Colonic mucosa (tissue), 4 donors: ENCODE results near the gene TWIST2. TPM values are rescaled to one million over a fixed set of nuclear protein-coding genes. Genes with fewer than 3 reads are reported as not detected.

Experiments used
- DNase-seq: peaks from one replicate; pipeline ENCODE4 v3.0.0-alpha.2; 2020
- H3K27ac ChIP-seq: fragments of 200-600 bp; one replicate; pipeline ENCODE4 v1.8.0; 2021
- H3K27me3 ChIP-seq: fragments of 200-600 bp; one replicate; pipeline ENCODE4 v1.8.0; 2021
- H3K36me3 ChIP-seq: fragments of 200-600 bp; one replicate; pipeline ENCODE4 v1.8.0; 2021
- H3K4me1 ChIP-seq: fragments of 200-600 bp; one replicate; pipeline ENCODE4 v1.8.0; 2021; ENCODE audit warnings: mild to moderate bottlenecking
- H3K4me3 ChIP-seq: fragments of 200-600 bp; one replicate; pipeline ENCODE4 v1.8.0; 2021
- H3K9ac ChIP-seq, 2 donors: one replicate each; pipeline ENCODE4 v1.7.0; 2013; ENCODE audit warnings: control low read depth in 2 of 2, low read depth in 2 of 2, low read length in 2 of 2
- H3K9me3 ChIP-seq: fragments of 200-600 bp; one replicate; pipeline ENCODE4 v1.8.0; 2021
- intact Hi-C: fragments of 100-400 bp; cut with DNase I; formaldehyde crosslinking; loops from one replicate; pipeline ENCODE4 v1.14.1; 2022
- total RNA-seq, 2 donors: library from RNA; stranded (reverse); fragmentation: NEBNext Ultra II Directional in 1 of 2; extraction: Animal tissue kit (Norgen Biotek cat#: 25700) in 1 of 2; gene quantifications; one replicate each; pipeline ENCODE4 v1.2.1, GENCODE V29; 2021
- TF ChIP-seq, protein P1 (sequence below): fragments of 200-600 bp; IDR thresholded peaks from one replicate; pipeline ENCODE4 v1.8.0; 2022; ENCODE audit warnings: antibody characterized with exemption, mild to moderate bottlenecking
- donor health status: healthy.
- donor health status: DM: no; HTN: no; CAD: no.
- donor health status: DM: no; HTN: no; CAD: no.

TWIST2 gene
- total RNA-seq, 2 donors from 2014 or later, result 0.82 to 2.7 TPM

DNA sequence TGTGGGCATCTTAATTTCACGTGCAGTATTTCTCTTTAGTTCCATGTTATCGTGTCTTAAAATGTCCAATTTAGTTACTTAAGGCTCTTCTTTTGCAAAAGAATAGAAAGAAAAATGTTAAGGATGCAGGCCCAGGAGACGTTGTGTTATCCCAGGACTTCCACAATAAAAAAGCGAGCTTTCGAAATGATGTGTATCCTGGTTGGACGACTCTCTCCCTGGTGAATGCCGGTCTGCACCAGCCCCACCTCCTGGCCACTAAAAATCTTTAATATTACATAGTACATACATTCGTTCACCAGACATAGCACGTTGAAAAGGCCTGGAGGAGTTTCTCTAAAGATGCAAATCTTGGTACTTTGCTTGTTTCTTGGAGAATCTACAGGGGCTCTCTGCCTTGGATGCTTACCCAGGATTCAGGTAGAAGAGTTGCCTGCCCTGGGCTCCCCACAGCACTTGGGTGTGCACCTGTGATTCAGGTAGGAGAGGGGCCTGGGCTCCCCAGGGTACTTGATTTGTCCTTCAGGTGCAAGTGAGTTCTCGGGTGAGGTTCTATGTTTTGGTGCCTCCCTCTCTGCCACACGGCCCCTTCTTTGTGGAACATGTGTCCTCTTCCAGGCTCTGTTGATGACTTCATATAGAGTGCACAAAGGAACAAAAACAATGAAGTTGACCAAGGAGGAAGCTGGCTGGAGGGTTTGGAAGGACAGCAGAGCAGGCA lies 26.6 kb downstream of the TWIST2 start:
- no peak for DNase-seq
- Histone ChIP-seq H3K27ac (no peak overlapping the region), H3K4me1 (no peaks in the 10 kb centered on the region), H3K9me3 (no peaks in the 10 kb centered on the region), H3K36me3 (no peaks in the 10 kb centered on the region), H3K4me3 (no peak overlapping the region), H3K27me3 (no peaks in the 10 kb centered on the region), H3K9ac (no peak overlapping the region)
- TF ChIP-seq, protein P1, sequence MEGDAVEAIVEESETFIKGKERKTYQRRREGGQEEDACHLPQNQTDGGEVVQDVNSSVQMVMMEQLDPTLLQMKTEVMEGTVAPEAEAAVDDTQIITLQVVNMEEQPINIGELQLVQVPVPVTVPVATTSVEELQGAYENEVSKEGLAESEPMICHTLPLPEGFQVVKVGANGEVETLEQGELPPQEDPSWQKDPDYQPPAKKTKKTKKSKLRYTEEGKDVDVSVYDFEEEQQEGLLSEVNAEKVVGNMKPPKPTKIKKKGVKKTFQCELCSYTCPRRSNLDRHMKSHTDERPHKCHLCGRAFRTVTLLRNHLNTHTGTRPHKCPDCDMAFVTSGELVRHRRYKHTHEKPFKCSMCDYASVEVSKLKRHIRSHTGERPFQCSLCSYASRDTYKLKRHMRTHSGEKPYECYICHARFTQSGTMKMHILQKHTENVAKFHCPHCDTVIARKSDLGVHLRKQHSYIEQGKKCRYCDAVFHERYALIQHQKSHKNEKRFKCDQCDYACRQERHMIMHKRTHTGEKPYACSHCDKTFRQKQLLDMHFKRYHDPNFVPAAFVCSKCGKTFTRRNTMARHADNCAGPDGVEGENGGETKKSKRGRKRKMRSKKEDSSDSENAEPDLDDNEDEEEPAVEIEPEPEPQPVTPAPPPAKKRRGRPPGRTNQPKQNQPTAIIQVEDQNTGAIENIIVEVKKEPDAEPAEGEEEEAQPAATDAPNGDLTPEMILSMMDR, result no peak
- intact Hi-C loops, result no loop called here

DNA sequence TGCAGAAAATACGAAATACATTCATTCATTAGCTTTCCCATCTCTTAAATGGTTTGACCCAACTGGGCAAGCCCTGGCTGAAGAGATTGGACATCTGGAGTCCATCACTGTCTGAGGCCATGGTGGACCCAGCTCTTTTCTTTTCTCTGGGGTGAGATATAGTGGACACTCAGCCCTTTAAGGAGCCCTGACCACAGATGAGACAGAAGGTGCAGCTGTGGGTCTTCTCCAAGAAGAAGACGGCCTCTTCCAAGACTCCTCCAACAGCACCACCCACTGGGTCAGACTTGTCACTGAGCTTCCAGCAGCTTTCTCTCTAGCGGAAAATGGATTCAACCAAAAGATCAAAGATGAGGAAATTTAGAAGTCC lies 27.2 kb downstream of the TWIST2 start:
- no peak overlapping the region for H3K27ac ChIP-seq
- intact Hi-C loops, result no loop called here
- no peak overlapping the region for H3K4me3 ChIP-seq
- no peak overlapping the region for H3K9ac ChIP-seq
- no peaks in the 10 kb centered on the region for H3K9me3 ChIP-seq
- H3K27me3 ChIP-seq, result no peaks in the 10 kb centered on the region
- no peaks in the 10 kb centered on the region for H3K36me3 ChIP-seq
- H3K4me1 ChIP-seq, result no peaks in the 10 kb centered on the region
- no peak for DNase-seq
- TF ChIP-seq, protein P1, result no peak

DNA sequence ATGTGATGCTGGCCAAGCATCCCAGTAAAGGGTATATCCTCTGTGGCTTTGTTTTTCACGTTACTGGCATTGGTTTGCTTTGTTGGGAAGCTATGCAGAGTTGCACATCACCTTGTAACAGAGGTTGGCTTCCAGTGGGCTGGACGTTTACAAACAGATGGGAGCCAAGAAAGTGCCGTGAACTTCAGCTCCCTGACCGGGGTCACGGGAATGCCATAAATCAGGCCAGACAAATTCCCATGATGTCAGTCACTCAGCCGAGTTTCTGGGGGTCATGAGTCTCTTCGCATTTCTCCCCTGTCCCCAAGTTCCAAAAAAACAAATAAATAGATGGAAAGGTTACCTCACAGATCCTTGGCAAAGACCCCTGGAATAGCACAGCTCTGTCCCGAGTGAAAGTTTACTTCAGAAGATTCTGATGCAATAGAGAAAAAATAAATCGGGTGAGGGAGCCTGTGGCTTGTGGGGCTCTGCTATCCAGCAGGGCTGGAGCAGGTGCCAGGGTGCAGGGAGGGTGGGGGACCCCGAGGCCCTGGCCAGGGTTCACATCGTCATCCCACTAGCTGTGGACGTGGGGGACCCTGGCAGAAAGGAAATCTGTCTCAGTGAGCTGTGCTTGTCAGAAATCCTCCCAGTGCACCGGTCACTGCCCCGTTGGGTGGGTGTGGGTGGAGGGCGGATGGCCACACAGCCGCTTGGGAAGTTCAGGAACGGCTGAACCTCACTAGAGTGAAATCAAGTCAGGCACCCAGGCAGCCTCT lies 27.8 kb downstream of the TWIST2 start:
- Histone ChIP-seq H3K27ac (no peak overlapping the region), H3K27me3 (no peaks in the 10 kb centered on the region), H3K4me3 (no peak overlapping the region), H3K9ac (no peak overlapping the region), H3K9me3 (no peaks in the 10 kb centered on the region), H3K4me1 (no peaks in the 10 kb centered on the region), H3K36me3 (no peaks in the 10 kb centered on the region)
- TF ChIP-seq, protein P1, result no peak
- intact Hi-C loops, result no loop called here
- no peak for DNase-seq

DNA sequence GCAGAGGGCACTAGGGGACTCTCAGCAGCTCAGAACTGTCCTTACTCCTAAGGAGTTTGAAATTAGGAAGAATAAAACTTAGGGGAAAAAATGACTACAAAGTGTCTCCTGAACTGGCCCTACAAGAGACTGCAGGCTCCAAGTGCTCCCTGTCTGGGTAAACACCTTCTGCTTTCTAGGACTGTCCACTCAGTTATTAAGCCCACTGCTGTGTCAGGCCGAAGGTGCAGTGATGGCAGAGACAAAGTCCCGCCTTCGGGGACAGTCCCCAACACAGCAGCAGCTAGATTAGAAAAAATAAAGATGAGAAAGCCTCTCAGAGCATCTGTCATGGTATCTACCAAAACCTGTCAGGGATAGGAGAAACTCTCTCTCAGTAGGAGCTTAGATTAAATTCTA lies 28.3 kb downstream of the TWIST2 start:
- Histone ChIP-seq H3K4me1 (no peaks in the 10 kb centered on the region), H3K4me3 (no peak overlapping the region), H3K27me3 (no peaks in the 10 kb centered on the region), H3K9ac (no peak overlapping the region), H3K27ac (no peak overlapping the region), H3K9me3 (no peaks in the 10 kb centered on the region), H3K36me3 (no peaks in the 10 kb centered on the region)
- intact Hi-C loops, result no loop called here
- TF ChIP-seq, protein P1, result no peak
- no peak for DNase-seq

DNA sequence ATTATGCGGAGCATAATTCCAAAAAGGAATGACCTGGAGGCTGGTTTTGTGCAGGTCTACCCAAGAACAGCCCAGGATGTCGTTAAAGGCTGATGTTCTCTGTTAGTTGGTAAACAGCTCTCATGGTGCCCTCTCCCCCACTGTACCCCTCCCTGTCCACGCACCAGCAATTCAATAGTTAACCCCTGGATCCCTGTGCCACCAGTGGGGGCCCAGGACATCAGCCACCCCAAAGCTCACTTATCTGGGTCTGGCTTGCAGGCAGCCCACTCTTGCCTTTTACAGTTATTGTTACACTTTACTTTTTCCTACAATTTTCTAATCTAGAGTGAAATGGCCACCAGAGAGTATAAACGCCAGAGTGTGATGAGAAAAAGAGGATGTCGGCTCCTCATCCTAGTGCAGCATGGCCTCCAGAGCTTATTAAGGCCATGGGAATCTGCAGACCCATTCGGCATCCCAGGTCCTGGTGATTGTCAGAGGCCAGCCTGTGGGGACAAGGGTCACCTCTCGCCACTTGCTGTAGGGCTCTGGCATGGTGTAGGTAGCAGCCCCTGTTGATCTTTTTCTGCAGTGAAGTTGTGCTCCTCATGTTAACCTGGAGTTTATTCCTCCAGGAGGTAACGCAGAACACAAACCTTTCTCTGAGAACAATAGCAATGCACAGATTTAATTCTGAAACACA lies 30.3 kb downstream of the TWIST2 start:
- Histone ChIP-seq H3K9ac (no peak overlapping the region), H3K4me1 (no peaks in the 10 kb centered on the region), H3K27me3 (no peaks in the 10 kb centered on the region), H3K36me3 (no peaks in the 10 kb centered on the region), H3K27ac (no peak overlapping the region), H3K4me3 (no peak overlapping the region), H3K9me3 (no peaks in the 10 kb centered on the region)
- TF ChIP-seq, protein P1, result no peak
- DNase-seq, result no peak
- intact Hi-C loops, result no loop called here
